Neural cell (in vitro differentiated cells): Measurements from ENCODE around the gene ELMO1. TPM values are rescaled to one million over a fixed set of nuclear protein-coding genes. Genes with fewer than 3 reads are reported as not detected.

Experiments used
- H2AFZ ChIP-seq: fragments of 200-600, 300-800 bp; sonication (generic), shearing (Covaris generic); 2 replicates; pipeline ENCODE4 v1.6.0; 2014; ENCODE audit warnings: low read depth, mild to moderate bottlenecking, antibody characterized with exemption, low read length, moderate library complexity
- H3F3A ChIP-seq: fragments of 200-600 bp; shearing (Covaris generic); 2 replicates; pipeline ENCODE4 v1.6.1; 2016; ENCODE audit warnings: mild to moderate bottlenecking, moderate library complexity, mixed read lengths, antibody characterized with exemption, low read length; ENCODE audit not compliant: insufficient read depth, poor library complexity, severe bottlenecking
- H3K27ac ChIP-seq: fragments of 200-600, 300-800 bp; sonication (generic), shearing (Covaris generic); 2 replicates; pipeline ENCODE4 v1.5.1; 2014; ENCODE audit warnings: mild to moderate bottlenecking, low read length, moderate library complexity
- H3K27me3 ChIP-seq: fragments of 300-800, 200-600 bp; sonication (generic), shearing (Covaris generic); 2 replicates; pipeline ENCODE4 v1.6.0; 2014; ENCODE audit warnings: mild to moderate bottlenecking, low read depth, low read length, moderate library complexity; ENCODE audit not compliant: insufficient read depth
- H3K36me3 ChIP-seq: fragments of 300-800, 200-600 bp; sonication (generic), shearing (Covaris generic); 2 replicates; pipeline ENCODE4 v1.5.1; 2014; ENCODE audit warnings: mild to moderate bottlenecking, antibody characterized with exemption, low read length, moderate library complexity; ENCODE audit not compliant: insufficient read depth
- H3K4me2 ChIP-seq: fragments of 300-800, 200-600 bp; sonication (generic), shearing (Covaris generic); 2 replicates; pipeline ENCODE4 v1.6.0; 2014; ENCODE audit warnings: mild to moderate bottlenecking, low read length
- H3K4me3 ChIP-seq: fragments of 300-800, 200-600 bp; sonication (generic), shearing (Covaris generic); 2 replicates; pipeline ENCODE4 v1.5.1; 2014; ENCODE audit warnings: mild to moderate bottlenecking, low read length, moderate library complexity
- H3K79me2 ChIP-seq: fragments of 200-600 bp; shearing (Covaris generic); replicated peaks from 2 replicates; pipeline ENCODE4 v1.6.0; 2014; ENCODE audit warnings: mild to moderate bottlenecking, low read length, moderate library complexity; ENCODE audit not compliant: insufficient read depth
- H3K9ac ChIP-seq: fragments of 300-800, 200-600 bp; sonication (generic), shearing (Covaris generic); 2 replicates; pipeline ENCODE4 v1.6.1; 2016; ENCODE audit warnings: mild to moderate bottlenecking, low read length, mixed read lengths
- H3K9me2 ChIP-seq: fragments of 200-600 bp; shearing (Covaris generic); 2 replicates; pipeline ENCODE4 v1.6.1; 2016; ENCODE audit warnings: mild to moderate bottlenecking, low read length, mixed read lengths; ENCODE audit not compliant: insufficient read depth
- H3K9me3 ChIP-seq: fragments of 200-600, 300-800 bp; sonication (generic), shearing (Covaris generic); 2 replicates; pipeline ENCODE4 v1.6.1; 2016; ENCODE audit warnings: mild to moderate bottlenecking, mixed run types, low read length, moderate library complexity, mixed read lengths
- H4K20me1 ChIP-seq: fragments of 200-600 bp; shearing (Covaris generic); 2 replicates; pipeline ENCODE4 v1.6.1; 2016; ENCODE audit warnings: mild to moderate bottlenecking, mixed run types; ENCODE audit not compliant: insufficient read depth
- EP300 ChIP-seq: fragments of 450-650 bp; conservative IDR thresholded peaks from 2 replicates; pipeline ENCODE4 v1.6.1; 2014; ENCODE audit warnings: antibody characterized with exemption, mild to moderate bottlenecking, moderate library complexity; ENCODE audit not compliant: poor library complexity, severe bottlenecking
- EZH2 ChIP-seq: fragments of 200-600, 300-800 bp; shearing (Covaris generic), sonication (generic); IDR thresholded peaks from 2 replicates; pipeline ENCODE4 v1.6.1; 2014; ENCODE audit warnings: antibody characterized with exemption, low read length, borderline replicate concordance, mild to moderate bottlenecking; ENCODE audit not compliant: insufficient read depth, poor library complexity, severe bottlenecking
- MXI1 ChIP-seq: fragments of 450-650 bp; conservative IDR thresholded peaks from 2 replicates; pipeline ENCODE4 v1.6.1; 2014; ENCODE audit warnings: antibody characterized with exemption, mild to moderate bottlenecking; ENCODE audit not compliant: poor library complexity, severe bottlenecking
- POLR2AphosphoS5 ChIP-seq: IDR thresholded peaks from 2 replicates; pipeline ENCODE4 v1.6.1; 2012
- RAD21 ChIP-seq: fragments of 450-650 bp; conservative IDR thresholded peaks from 2 replicates; pipeline ENCODE4 v1.6.1; 2014; ENCODE audit warnings: antibody characterized with exemption, mild to moderate bottlenecking, moderate library complexity
- SMC3 ChIP-seq: fragments of 450-650 bp; conservative IDR thresholded peaks from 2 replicates; pipeline ENCODE4 v1.6.1; 2014; ENCODE audit warnings: antibody characterized with exemption, mild to moderate bottlenecking, moderate library complexity; ENCODE audit not compliant: poor library complexity
- TAF1 ChIP-seq: IDR thresholded peaks from 2 replicates; pipeline ENCODE4 v1.6.1; 2012; ENCODE audit warnings: low read depth
- polyA plus RNA-seq: library from polyadenylated mRNA; depleted of rRNA; stranded (reverse); fragments of >200 nt; gene quantifications from 2 replicates; pipeline ENCODE4 v1.2.3, GENCODE V29; 2014
- TF ChIP-seq, protein P1 (sequence below): IDR thresholded peaks from 2 replicates; pipeline ENCODE4 v1.6.1; 2012; ENCODE audit warnings: borderline replicate concordance
- TF ChIP-seq, protein P2 (sequence below): fragments of 450-650 bp; IDR thresholded peaks from 2 replicates; pipeline ENCODE4 v1.5.1; 2014; ENCODE audit warnings: antibody characterized with exemption, mild to moderate bottlenecking, moderate library complexity; ENCODE audit not compliant: poor library complexity, severe bottlenecking

ELMO1 gene
- polyA plus RNA-seq, 1 donor from 2014 or later, result 12.2 TPM

DNA sequence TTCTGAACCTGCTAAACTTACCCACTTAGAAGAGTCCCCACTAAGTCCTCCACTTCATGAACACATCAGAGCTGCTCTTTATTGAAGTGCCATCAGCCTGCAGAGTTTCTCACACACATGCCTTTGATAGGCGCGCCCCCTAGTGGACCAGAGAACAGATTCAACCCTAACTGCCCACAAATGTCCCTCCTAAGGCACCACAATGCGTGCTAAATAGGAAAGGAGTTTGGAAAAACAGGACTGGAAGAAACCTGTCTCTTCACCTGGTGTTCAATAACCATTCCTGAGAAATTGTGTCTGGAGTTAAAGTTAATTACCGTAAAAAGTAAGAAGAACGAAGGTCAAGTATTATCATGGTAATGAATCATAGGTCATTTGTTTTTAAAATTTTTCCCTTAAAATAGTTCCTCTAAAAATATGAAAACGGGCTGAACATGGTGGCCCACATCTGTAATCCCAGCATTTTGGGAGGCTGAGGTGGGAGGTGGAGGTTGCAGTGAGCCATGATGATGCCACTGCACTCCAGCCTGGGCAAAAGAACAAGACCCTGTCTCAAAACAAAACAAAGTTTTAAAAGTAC lies 249.7 kb downstream of the ELMO1 start:
- no peak overlapping the region for H3K27ac ChIP-seq
- H3K27me3 ChIP-seq, result no peaks in the 10 kb centered on the region
- no peaks in the 10 kb centered on the region for H3K36me3 ChIP-seq
- no peak overlapping the region for H3K4me3 ChIP-seq
- H3K9me3 ChIP-seq, result no peaks in the 10 kb centered on the region
- H3F3A ChIP-seq, result no peaks in the 10 kb centered on the region
- H3K79me2 ChIP-seq, result no peaks in the 10 kb centered on the region
- no peak overlapping the region for H2AFZ ChIP-seq
- H3K9ac ChIP-seq, result no peak overlapping the region
- H3K4me2 ChIP-seq, result no peak overlapping the region
- no peaks in the 10 kb centered on the region for H4K20me1 ChIP-seq
- no peak for TF ChIP-seq EP300
- TF ChIP-seq RAD21, result peak; percentile 94
- TF ChIP-seq, protein P1, sequence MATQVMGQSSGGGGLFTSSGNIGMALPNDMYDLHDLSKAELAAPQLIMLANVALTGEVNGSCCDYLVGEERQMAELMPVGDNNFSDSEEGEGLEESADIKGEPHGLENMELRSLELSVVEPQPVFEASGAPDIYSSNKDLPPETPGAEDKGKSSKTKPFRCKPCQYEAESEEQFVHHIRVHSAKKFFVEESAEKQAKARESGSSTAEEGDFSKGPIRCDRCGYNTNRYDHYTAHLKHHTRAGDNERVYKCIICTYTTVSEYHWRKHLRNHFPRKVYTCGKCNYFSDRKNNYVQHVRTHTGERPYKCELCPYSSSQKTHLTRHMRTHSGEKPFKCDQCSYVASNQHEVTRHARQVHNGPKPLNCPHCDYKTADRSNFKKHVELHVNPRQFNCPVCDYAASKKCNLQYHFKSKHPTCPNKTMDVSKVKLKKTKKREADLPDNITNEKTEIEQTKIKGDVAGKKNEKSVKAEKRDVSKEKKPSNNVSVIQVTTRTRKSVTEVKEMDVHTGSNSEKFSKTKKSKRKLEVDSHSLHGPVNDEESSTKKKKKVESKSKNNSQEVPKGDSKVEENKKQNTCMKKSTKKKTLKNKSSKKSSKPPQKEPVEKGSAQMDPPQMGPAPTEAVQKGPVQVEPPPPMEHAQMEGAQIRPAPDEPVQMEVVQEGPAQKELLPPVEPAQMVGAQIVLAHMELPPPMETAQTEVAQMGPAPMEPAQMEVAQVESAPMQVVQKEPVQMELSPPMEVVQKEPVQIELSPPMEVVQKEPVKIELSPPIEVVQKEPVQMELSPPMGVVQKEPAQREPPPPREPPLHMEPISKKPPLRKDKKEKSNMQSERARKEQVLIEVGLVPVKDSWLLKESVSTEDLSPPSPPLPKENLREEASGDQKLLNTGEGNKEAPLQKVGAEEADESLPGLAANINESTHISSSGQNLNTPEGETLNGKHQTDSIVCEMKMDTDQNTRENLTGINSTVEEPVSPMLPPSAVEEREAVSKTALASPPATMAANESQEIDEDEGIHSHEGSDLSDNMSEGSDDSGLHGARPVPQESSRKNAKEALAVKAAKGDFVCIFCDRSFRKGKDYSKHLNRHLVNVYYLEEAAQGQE, result no peak
- no peak for TF ChIP-seq EZH2
- TF ChIP-seq, protein P2, sequence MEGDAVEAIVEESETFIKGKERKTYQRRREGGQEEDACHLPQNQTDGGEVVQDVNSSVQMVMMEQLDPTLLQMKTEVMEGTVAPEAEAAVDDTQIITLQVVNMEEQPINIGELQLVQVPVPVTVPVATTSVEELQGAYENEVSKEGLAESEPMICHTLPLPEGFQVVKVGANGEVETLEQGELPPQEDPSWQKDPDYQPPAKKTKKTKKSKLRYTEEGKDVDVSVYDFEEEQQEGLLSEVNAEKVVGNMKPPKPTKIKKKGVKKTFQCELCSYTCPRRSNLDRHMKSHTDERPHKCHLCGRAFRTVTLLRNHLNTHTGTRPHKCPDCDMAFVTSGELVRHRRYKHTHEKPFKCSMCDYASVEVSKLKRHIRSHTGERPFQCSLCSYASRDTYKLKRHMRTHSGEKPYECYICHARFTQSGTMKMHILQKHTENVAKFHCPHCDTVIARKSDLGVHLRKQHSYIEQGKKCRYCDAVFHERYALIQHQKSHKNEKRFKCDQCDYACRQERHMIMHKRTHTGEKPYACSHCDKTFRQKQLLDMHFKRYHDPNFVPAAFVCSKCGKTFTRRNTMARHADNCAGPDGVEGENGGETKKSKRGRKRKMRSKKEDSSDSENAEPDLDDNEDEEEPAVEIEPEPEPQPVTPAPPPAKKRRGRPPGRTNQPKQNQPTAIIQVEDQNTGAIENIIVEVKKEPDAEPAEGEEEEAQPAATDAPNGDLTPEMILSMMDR, result peak; percentile 94
- TF ChIP-seq POLR2AphosphoS5, result no peak
- peak; percentile 91 for TF ChIP-seq SMC3
- no peaks in the 10 kb centered on the region for H3K9me2 ChIP-seq

DNA sequence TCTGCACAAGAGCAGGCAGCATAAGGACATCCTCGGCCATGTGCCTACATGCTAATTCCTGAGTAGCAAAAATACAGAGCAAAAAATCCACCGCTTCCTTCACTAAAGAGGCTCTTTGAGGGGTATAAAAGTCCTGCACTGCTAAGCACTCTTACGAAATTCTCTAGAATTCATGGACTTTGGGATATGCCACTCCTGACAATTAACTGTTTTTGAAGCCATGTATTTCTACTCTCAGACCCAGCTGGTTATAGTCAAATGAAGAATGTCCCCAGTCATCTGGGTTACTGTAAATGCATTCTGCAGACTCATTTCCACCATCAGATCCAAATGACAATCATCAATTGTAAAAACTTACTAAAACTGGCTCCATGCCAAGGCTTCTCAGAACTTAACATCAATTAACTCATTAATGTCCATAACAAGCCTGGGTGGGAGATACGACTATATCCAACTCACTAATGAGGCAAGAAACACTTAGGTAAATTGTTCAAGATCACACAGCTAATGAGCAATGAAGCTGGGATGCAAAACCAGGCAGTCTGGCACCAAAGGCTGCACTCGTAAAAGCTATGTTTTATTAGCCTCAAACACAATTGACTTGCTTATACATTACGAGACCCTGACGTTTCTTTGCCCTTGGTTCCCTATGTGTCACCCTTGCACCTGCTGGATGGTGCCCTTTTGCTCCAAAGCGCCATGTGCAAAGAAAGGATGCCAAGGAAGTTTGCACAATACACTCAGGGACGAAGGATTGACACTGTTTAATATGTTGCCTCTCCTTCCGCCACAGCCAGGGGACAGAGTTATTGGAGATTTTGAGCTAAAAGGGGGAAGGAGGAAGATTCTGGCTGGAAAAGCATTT lies 250.4 kb downstream of the ELMO1 start:
- no peaks in the 10 kb centered on the region for H3K36me3 ChIP-seq
- no peaks in the 10 kb centered on the region for H3K9me3 ChIP-seq
- no peak overlapping the region for H2AFZ ChIP-seq
- H3K27ac ChIP-seq, result no peak overlapping the region
- H3K4me3 ChIP-seq, result no peak overlapping the region
- H3F3A ChIP-seq, result no peaks in the 10 kb centered on the region
- H3K9ac ChIP-seq, result no peak overlapping the region
- no peaks in the 10 kb centered on the region for H3K79me2 ChIP-seq
- H3K4me2 ChIP-seq, result no peak overlapping the region
- no peak for TF ChIP-seq TAF1
- no peak for TF ChIP-seq RAD21
- no peak for TF ChIP-seq SMC3
- TF ChIP-seq, protein P1, result no peak
- TF ChIP-seq, protein P2, result no peak
- TF ChIP-seq MXI1, result no peak
- TF ChIP-seq EP300, result no peak
- TF ChIP-seq POLR2AphosphoS5, result no peak
- no peak for TF ChIP-seq EZH2
- no peaks in the 10 kb centered on the region for H3K27me3 ChIP-seq
- H4K20me1 ChIP-seq, result no peaks in the 10 kb centered on the region
- no peaks in the 10 kb centered on the region for H3K9me2 ChIP-seq
